DND-41 (cell line): ENCODE data around the gene TMEM145.

Source experiments
- ATAC-seq: fragments of 200-7000 bp; cut with Tn5 transposase; 3 replicates; pipeline ENCODE4 v1.9.1; 2021; ENCODE audit warnings: low read depth; ENCODE audit not compliant: insufficient read depth
- DNase-seq: peaks from one replicate; pipeline ENCODE4 v3.0.0-alpha.2; 2020
- H2AFZ ChIP-seq: 2 replicates; pipeline ENCODE4 v1.6.0; 2012; ENCODE audit warnings: low read depth, low read length
- H3K27ac ChIP-seq: 2 replicates; pipeline ENCODE4 v1.5.1; 2012; ENCODE audit warnings: low read length, inconsistent platforms
- H3K27me3 ChIP-seq: fragments of 200-600 bp; sonication (generic); 2 replicates; pipeline ENCODE4 v1.6.0; 2012; ENCODE audit warnings: low read length, mild to moderate bottlenecking, inconsistent platforms; ENCODE audit not compliant: insufficient read depth, poor library complexity
- H3K36me3 ChIP-seq: 2 replicates; pipeline ENCODE4 v1.5.1; 2012; ENCODE audit warnings: low read length, inconsistent platforms; ENCODE audit not compliant: insufficient read depth
- H3K4me1 ChIP-seq: 2 replicates; pipeline ENCODE4 v1.5.1; 2012; ENCODE audit warnings: mild to moderate bottlenecking, low read length; ENCODE audit not compliant: insufficient read depth
- H3K4me2 ChIP-seq: 2 replicates; pipeline ENCODE4 v1.6.0; 2012; ENCODE audit warnings: mild to moderate bottlenecking, moderate library complexity, low read length, inconsistent platforms; ENCODE audit not compliant: insufficient read depth
- H3K4me3 ChIP-seq, 2 experiments: fragments of 200-600 bp in 1 of 2; shearing (Covaris generic) in 1 of 2; 2 replicates each; pipeline ENCODE4 v1.5.1; 2012 to 2016; ENCODE audit warnings: inconsistent platforms in 2 of 2, low read length in 2 of 2, mild to moderate bottlenecking in 2 of 2, low read depth in 1 of 2, moderate library complexity in 1 of 2
- H3K79me2 ChIP-seq: 2 replicates; pipeline ENCODE4 v1.6.0; 2012; ENCODE audit warnings: low read length, inconsistent platforms; ENCODE audit not compliant: insufficient read depth
- H3K9ac ChIP-seq: 2 replicates; pipeline ENCODE4 v1.6.0; 2012; ENCODE audit warnings: low read depth, mild to moderate bottlenecking, inconsistent platforms, low read length, moderate library complexity
- H3K9me3 ChIP-seq: 2 replicates; pipeline ENCODE4 v1.5.1; 2012; ENCODE audit warnings: low read length, moderate library complexity, mild to moderate bottlenecking, inconsistent platforms; ENCODE audit not compliant: insufficient read depth, severe bottlenecking
- H4K20me1 ChIP-seq: 2 replicates; pipeline ENCODE4 v1.6.0; 2012; ENCODE audit warnings: low read length; ENCODE audit not compliant: insufficient read depth
- CTCF ChIP-seq: IDR thresholded peaks from 2 replicates; pipeline ENCODE4 v1.5.1; 2012; ENCODE audit warnings: borderline replicate concordance, low read length, moderate library complexity, mild to moderate bottlenecking; ENCODE audit not compliant: poor library complexity, severe bottlenecking; ENCODE audit errors: extremely low read depth
- EZH2 ChIP-seq: IDR thresholded peaks from 3 replicates; pipeline ENCODE4 v1.6.1; 2012; ENCODE audit warnings: borderline replicate concordance, low read depth, mild to moderate bottlenecking, moderate library complexity, low read length, inconsistent platforms; ENCODE audit not compliant: severe bottlenecking

The TMEM145 gene

GRCh38 chr19:42349378-42350107, 36.4 kb downstream of the TMEM145 start:
- Histone ChIP-seq H2AFZ (no peak overlapping the region), H3K27ac (no peak overlapping the region), H3K36me3 (peaks cover 24% of the 10 kb centered on the region), H3K9ac (no peak overlapping the region), H3K79me2 (no peaks in the 10 kb centered on the region), H3K4me3 (no peak overlapping the region), H3K27me3 (no peaks in the 10 kb centered on the region), H3K9me3 (no peaks in the 10 kb centered on the region), H4K20me1 (0 out of 2 replicates have a peak, but pooled peaks cover 2% of the 10 kb centered on the region), H3K4me1 (no peaks in the 10 kb centered on the region), H3K4me2 (no peak overlapping the region)
- DNase-seq = no peak
- TF ChIP-seq CTCF (no peak), EZH2 (no peak)
- ATAC-seq = no peak

GRCh38 chr19:42350417-42350816, 37.3 kb downstream of the TMEM145 start:
- ATAC-seq (no peak), DNase-seq (no peak)
- Histone ChIP-seq H3K9ac (no peak overlapping the region), H3K4me1 (no peaks in the 10 kb centered on the region), H2AFZ (no peak overlapping the region), H3K27me3 (no peaks in the 10 kb centered on the region), H3K36me3 (peaks cover 25% of the 10 kb centered on the region), H3K4me3 (no peak overlapping the region), H3K27ac (no peak overlapping the region), H4K20me1 (0 out of 2 replicates have a peak, but pooled peaks cover 2% of the 10 kb centered on the region), H3K9me3 (no peaks in the 10 kb centered on the region), H3K4me2 (no peak overlapping the region), H3K79me2 (no peaks in the 10 kb centered on the region)
- TF ChIP-seq CTCF (no peak), EZH2 (no peak)

- H3K27me3 ChIP-seq = no peaks in the 10 kb centered on the region
- no peak overlapping the region for H2AFZ ChIP-seq
- H3K4me1 ChIP-seq = no peaks in the 10 kb centered on the region
- H3K9me3 ChIP-seq = no peaks in the 10 kb centered on the region
- no peaks in the 10 kb centered on the region for H3K79me2 ChIP-seq
- no peak for ATAC-seq
- no peak overlapping the region for H3K27ac ChIP-seq
- 0 out of 2 replicates have a peak, but pooled peaks cover 2% of the 10 kb centered on the region for H4K20me1 ChIP-seq
- no peak overlapping the region for H3K9ac ChIP-seq
- no peak overlapping the region for H3K4me2 ChIP-seq
- peaks cover 32% of the 10 kb centered on the region for H3K36me3 ChIP-seq
- DNase-seq = no peak
- no peak overlapping the region for H3K4me3 ChIP-seq
- TF ChIP-seq EZH2 = no peak
- TF ChIP-seq CTCF = no peak
Measured at GRCh38 chr19:42351079-42351735, 38.1 kb downstream of the TMEM145 start.
